Suprapubic skin (tissue), 4 donors: ENCODE results near the gene LHPP. TPM values are rescaled to one million over a fixed set of nuclear protein-coding genes. Genes with fewer than 3 reads are reported as not detected.
A peak's percentile ranks its signal among the peaks of the same experiment; 100 is the strongest.

Experiments
- DNase-seq, 2 donors: peaks; one replicate each; pipeline ENCODE4 v3.0.0-alpha.2; 2019; ENCODE audit warnings: low spot score in 2 of 2
- H3K27ac ChIP-seq: fragments of 200-600 bp; sonication (generic); one replicate; pipeline ENCODE4 v1.5.1; 2019
- H3K27me3 ChIP-seq: fragments of 200-600 bp; sonication (generic); one replicate; pipeline ENCODE4 v1.5.1; 2019
- H3K36me3 ChIP-seq: fragments of 200-600 bp; sonication (generic); one replicate; pipeline ENCODE4 v1.5.1; 2019
- H3K4me1 ChIP-seq: fragments of 200-600 bp; sonication (generic); one replicate; pipeline ENCODE4 v1.5.1; 2019
- H3K4me3 ChIP-seq: fragments of 200-600 bp; sonication (generic); one replicate; pipeline ENCODE4 v1.5.1; 2019; ENCODE audit warnings: mild to moderate bottlenecking
- H3K9me3 ChIP-seq: fragments of 200-600 bp; sonication (generic); one replicate; pipeline ENCODE4 v1.5.1; 2019
- CTCF ChIP-seq, 2 donors: fragments of 200-600 bp in 1 of 2; fragments of 450-650 bp in 1 of 2; sonication (generic) in 1 of 2; IDR thresholded peaks; one replicate each; pipeline ENCODE4 v1.5.1; 2016 to 2019; ENCODE audit warnings: antibody characterized with exemption in 2 of 2, mild to moderate bottlenecking in 1 of 2, moderate library complexity in 1 of 2
- EP300 ChIP-seq: sonication (generic); formaldehyde crosslinking; IDR thresholded peaks from one replicate; pipeline ENCODE4 v1.6.1; 2017; ENCODE audit warnings: antibody characterized with exemption
- POLR2A ChIP-seq, 2 donors: fragments of 450-650 bp; IDR thresholded peaks; one replicate each; pipeline ENCODE4 v1.6.1; 2017; ENCODE audit warnings: antibody characterized with exemption in 2 of 2, mild to moderate bottlenecking in 2 of 2, moderate library complexity in 2 of 2
- POLR2AphosphoS5 ChIP-seq, 3 donors: sonication (generic); formaldehyde crosslinking; IDR thresholded peaks; one replicate each; pipeline ENCODE4 v1.6.1; 2017; ENCODE audit warnings: antibody characterized with exemption in 3 of 3
- WGBS: methylation state at CpG from one replicate; pipeline ENCODE4 v1.1.5; 2018; 5-methylcytosine and 5-hydroxymethylcytosine counted together
- total RNA-seq, 4 donors: library from RNA; depleted of rRNA; stranded (reverse); fragments of >200 nt; gene quantifications; one replicate each; pipeline ENCODE4 v1.1.0, GENCODE V29; 2016

LHPP gene
- total RNA-seq, 4 donors from 2014 or later: 14.4 to 22.6 (median 15.3) TPM

GRCh38 chr10:124649214-124649613, 187.6 kb downstream of the LHPP start:
- H3K4me1 ChIP-seq: peaks cover 93% of the 10 kb centered on the region
- no peaks in the 10 kb centered on the region for H3K36me3 ChIP-seq
- WGBS: 16% methylated on average over 5 of the region's 5 CpGs
- no peak overlapping the region for H3K4me3 ChIP-seq
- H3K27ac ChIP-seq: peak overlapping the region; percentile 84
- no peak for DNase-seq
- TF ChIP-seq CTCF (IDR thresholded peaks at IDR 0.05): no peak
- peak in 1 of 3 donors; percentile 42 for TF ChIP-seq POLR2AphosphoS5 (IDR thresholded peaks at IDR 0.05)
- H3K9me3 ChIP-seq: no peaks in the 10 kb centered on the region
- H3K27me3 ChIP-seq: no peaks in the 10 kb centered on the region

GRCh38 chr10:124650263-124650662, 188.6 kb downstream of the LHPP start:
- no peak for DNase-seq
- no peaks in the 10 kb centered on the region for H3K36me3 ChIP-seq
- WGBS: 84% methylated on average over 11 of the region's 12 CpGs
- H3K27ac ChIP-seq: no peak overlapping the region
- TF ChIP-seq EP300: no peak
- no peak for TF ChIP-seq POLR2AphosphoS5 (IDR thresholded peaks at IDR 0.05)
- TF ChIP-seq POLR2A (IDR thresholded peaks at IDR 0.05): no peak
- no peak for TF ChIP-seq CTCF (IDR thresholded peaks at IDR 0.05)
- H3K9me3 ChIP-seq: no peaks in the 10 kb centered on the region
- H3K4me1 ChIP-seq: peaks cover 93% of the 10 kb centered on the region
- no peaks in the 10 kb centered on the region for H3K27me3 ChIP-seq
- H3K4me3 ChIP-seq: no peak overlapping the region

- no peaks in the 10 kb centered on the region for H3K9me3 ChIP-seq
- peaks cover 93% of the 10 kb centered on the region for H3K4me1 ChIP-seq
- no peaks in the 10 kb centered on the region for H3K27me3 ChIP-seq
- TF ChIP-seq POLR2A (IDR thresholded peaks at IDR 0.05): no peak
- no peak for TF ChIP-seq CTCF (IDR thresholded peaks at IDR 0.05)
- no peak overlapping the region for H3K4me3 ChIP-seq
- DNase-seq: no peak
- H3K27ac ChIP-seq: no peak overlapping the region
- peaks cover 3% of the 10 kb centered on the region for H3K36me3 ChIP-seq
- 78% methylated on average over 13 of the region's 13 CpGs for WGBS
These were observed 189.3 kb downstream of the LHPP start for GRCh38 chr10:124650820-124651401.

- no peaks in the 10 kb centered on the region for H3K9me3 ChIP-seq
- no peak for DNase-seq
- WGBS: 91% methylated on average over 10 of the region's 14 CpGs
- peaks cover 7% of the 10 kb centered on the region for H3K36me3 ChIP-seq
- TF ChIP-seq POLR2A (IDR thresholded peaks at IDR 0.05): no peak
- no peaks in the 10 kb centered on the region for H3K27me3 ChIP-seq
- no peak overlapping the region for H3K4me3 ChIP-seq
- no peak overlapping the region for H3K27ac ChIP-seq
- peaks cover 93% of the 10 kb centered on the region for H3K4me1 ChIP-seq
These were observed 189.8 kb downstream of the LHPP start for GRCh38 chr10:124651402-124651891.

- 95% methylated on average over 2 of the region's 5 CpGs for WGBS
- no peak for DNase-seq
- no peaks in the 10 kb centered on the region for H3K9me3 ChIP-seq
- TF ChIP-seq POLR2AphosphoS5 (IDR thresholded peaks at IDR 0.05) (no peak), EP300 (no peak), CTCF (IDR thresholded peaks at IDR 0.05) (no peak), POLR2A (IDR thresholded peaks at IDR 0.05) (no peak)
- H3K27ac ChIP-seq: peak overlapping the region; percentile 21
- H3K36me3 ChIP-seq: peaks cover 7% of the 10 kb centered on the region
- peaks cover 88% of the 10 kb centered on the region for H3K4me1 ChIP-seq
- H3K27me3 ChIP-seq: no peaks in the 10 kb centered on the region
- no peak overlapping the region for H3K4me3 ChIP-seq
These were observed 190.6 kb downstream of the LHPP start for GRCh38 chr10:124652200-124652599.

- TF ChIP-seq CTCF (IDR thresholded peaks at IDR 0.05) (no peak), EP300 (no peak), POLR2A (IDR thresholded peaks at IDR 0.05) (no peak), POLR2AphosphoS5 (IDR thresholded peaks at IDR 0.05) (no peak)
- Histone ChIP-seq H3K9me3 (no peaks in the 10 kb centered on the region), H3K27ac (peak overlapping the region; percentile 21), H3K4me1 (peaks cover 85% of the 10 kb centered on the region), H3K27me3 (no peaks in the 10 kb centered on the region), H3K36me3 (peaks cover 7% of the 10 kb centered on the region), H3K4me3 (no peak overlapping the region)
- WGBS: 91% methylated on average over 8 of the region's 8 CpGs
- no peak for DNase-seq
These were observed 191.1 kb downstream of the LHPP start for GRCh38 chr10:124652701-124653100.
